ENCODE measurements around the gene SPHK2. TPM values are rescaled to one million over a fixed set of nuclear protein-coding genes. Genes with fewer than 3 reads are reported as not detected.

SPHK2 gene
- total RNA-seq, 4 donors from 2014 or later: 41.8 to 185 (median 68.7) TPM

GRCh38 chr19:48598996-48599700 lies 20.2 kb upstream of the SPHK2 start:
- 69 to 75% methylated on average over 3 to 28 of the region's 30 CpGs for WGBS, 2 donors (ENCODE audit: low coverage in 1 of 2)
- no peak for DNase-seq
- no peaks in the 10 kb centered on the region for H3K36me3 ChIP-seq
- H3K4me3 ChIP-seq: no peak overlapping the region
- in situ Hi-C loops (cut with MboI; ENCODE audit: low pct_ligation_motif_present in 1 of 4, low pct_unique_long_range_greater_than_20kb in 1 of 4, low sequenced_read_pairs in 3 of 4) (loop anchor here in 2 of 4 donors (25.0 kb wide), 2 partner anchors 287 to 337 kb away; partner anchors contain the start of genes CARD8 (in 1 of the 2) and ZNF114 (in 1 of the 2)), intact Hi-C loops (cut with DNase I; ENCODE audit: low total_unique reads) (no loop called here)
- no peaks in the 10 kb centered on the region for H3K27me3 ChIP-seq
- no peak overlapping the region for H3K27ac ChIP-seq
- no peak for TF ChIP-seq POLR2A (IDR thresholded peaks at IDR 0.05)
- TF ChIP-seq POLR2AphosphoS5 (IDR thresholded peaks at IDR 0.05): no peak
- TF ChIP-seq CTCF (IDR thresholded peaks at IDR 0.05): no peak
- no peak for TF ChIP-seq EP300 (IDR thresholded peaks at IDR 0.05; ENCODE audit: low read depth)
- no peaks in the 10 kb centered on the region for H3K9me3 ChIP-seq
- peaks cover 0 to 10% (median 4%) of the 10 kb centered on the region in 4 donors for H3K4me1 ChIP-seq

GRCh38 chr19:48600679-48601417 lies 18.5 kb upstream of the SPHK2 start:
- TF ChIP-seq POLR2AphosphoS5 (IDR thresholded peaks at IDR 0.05) (no peak), POLR2A (IDR thresholded peaks at IDR 0.05) (no peak), CTCF (IDR thresholded peaks at IDR 0.05) (no peak), EP300 (IDR thresholded peaks at IDR 0.05; ENCODE audit: low read depth) (no peak)
- Histone ChIP-seq H3K9me3 (no peaks in the 10 kb centered on the region), H3K4me3 (no peak overlapping the region), H3K4me1 (peaks cover 0 to 15% (median 4%) of the 10 kb centered on the region in 4 donors), H3K27me3 (no peaks in the 10 kb centered on the region), H3K36me3 (no peaks in the 10 kb centered on the region), H3K27ac (peak overlapping the region in 3 of 4 donors; percentile 54 to 65 (median 63))
- intact Hi-C loops (cut with DNase I; ENCODE audit: low total_unique reads) (no loop called here), in situ Hi-C loops (cut with MboI; ENCODE audit: low pct_ligation_motif_present in 1 of 4, low pct_unique_long_range_greater_than_20kb in 1 of 4, low sequenced_read_pairs in 3 of 4) (no loop called here)
- WGBS, 2 donors (ENCODE audit: low coverage in 1 of 2): 84 to 90% methylated on average over 2 to 21 of the region's 21 CpGs
- DNase-seq: no peak

- TF ChIP-seq POLR2A (IDR thresholded peaks at IDR 0.05) (no peak), POLR2AphosphoS5 (IDR thresholded peaks at IDR 0.05) (no peak), CTCF (IDR thresholded peaks at IDR 0.05) (no peak), EP300 (IDR thresholded peaks at IDR 0.05; ENCODE audit: low read depth) (no peak)
- H3K9me3 ChIP-seq: no peaks in the 10 kb centered on the region
- in situ Hi-C loops (cut with MboI; ENCODE audit: low pct_ligation_motif_present in 1 of 4, low pct_unique_long_range_greater_than_20kb in 1 of 4, low sequenced_read_pairs in 3 of 4) (no loop called here), intact Hi-C loops (cut with DNase I; ENCODE audit: low total_unique reads) (no loop called here)
- H3K36me3 ChIP-seq: no peaks in the 10 kb centered on the region
- H3K27me3 ChIP-seq: no peaks in the 10 kb centered on the region
- no peak overlapping the region for H3K4me3 ChIP-seq
- WGBS, 2 donors (ENCODE audit: low coverage in 1 of 2): 70% methylated on average over 9 of the region's 9 CpGs; no CpG with 5 or more reads in 1 of the 2 donors
- H3K4me1 ChIP-seq: peaks cover 0 to 15% (median 4%) of the 10 kb centered on the region in 4 donors
- peak overlapping the region; percentile 21 to 71 (median 44) for H3K27ac ChIP-seq
- DNase-seq: no peak
Observed at GRCh38 chr19:48603001-48603400, 16.3 kb upstream of the SPHK2 start.

- intact Hi-C loops (cut with DNase I; ENCODE audit: low total_unique reads): no loop called here
- TF ChIP-seq CTCF (IDR thresholded peaks at IDR 0.05) (no peak), POLR2A (IDR thresholded peaks at IDR 0.05) (no peak), EP300 (IDR thresholded peaks at IDR 0.05; ENCODE audit: low read depth) (no peak), POLR2AphosphoS5 (IDR thresholded peaks at IDR 0.05) (no peak)
- 91% methylated on average over 39 of the region's 39 CpGs; no CpG with 5 or more reads in 1 of the 2 donors for WGBS, 2 donors (ENCODE audit: low coverage in 1 of 2)
- H3K9me3 ChIP-seq: no peaks in the 10 kb centered on the region
- DNase-seq: no peak
- no peaks in the 10 kb centered on the region for H3K36me3 ChIP-seq
- peak overlapping the region; percentile 21 to 71 (median 44) for H3K27ac ChIP-seq
- in situ Hi-C loops (cut with MboI; ENCODE audit: low pct_ligation_motif_present in 1 of 4, low pct_unique_long_range_greater_than_20kb in 1 of 4, low sequenced_read_pairs in 3 of 4): no loop called here
- H3K4me1 ChIP-seq: peaks cover 0 to 15% (median 4%) of the 10 kb centered on the region in 4 donors
- no peak overlapping the region for H3K4me3 ChIP-seq
- H3K27me3 ChIP-seq: no peaks in the 10 kb centered on the region
Observed at GRCh38 chr19:48603449-48603848, 15.9 kb upstream of the SPHK2 start.

Data from transverse colon (tissue), 4 donors.